Tibial artery (tissue), 4 donors: ENCODE data around the gene SPTB.
"Not testable (repeated sequence)": the region's sequence is repeated elsewhere in the genome, so short reads cannot be mapped to it uniquely, and the experiment has no call there.

Experiments used
- DNase-seq, 2 donors: peaks; one replicate each; pipeline ENCODE4 v3.0.0-alpha.2; 2019
- H3K27ac ChIP-seq, 2 donors: fragments of 200-600 bp; sonication (generic) in 1 of 2; 1 replicate in 1 of 2; 2 replicates in 1 of 2; pipeline ENCODE4 v1.5.1; 2018 to 2019; ENCODE audit warnings: mild to moderate bottlenecking in 1 of 2
- H3K27me3 ChIP-seq, 2 donors: fragments of 200-600 bp; sonication (generic) in 1 of 2; one replicate each; pipeline versions ENCODE4 v1.5.1 to v1.6.0; 2016 to 2019
- H3K36me3 ChIP-seq, 3 donors: fragments of 200-600 bp; sonication (generic) in 2 of 3; one replicate each; pipeline ENCODE4 v1.5.1; 2016 to 2019; ENCODE audit warnings: mild to moderate bottlenecking in 2 of 3
- H3K4me1 ChIP-seq, 4 donors: fragments of 200-600 bp; sonication (generic) in 2 of 4; 1 replicate in 3 of 4; 2 replicates in 1 of 4; pipeline ENCODE4 v1.5.1; 2016 to 2019
- H3K4me3 ChIP-seq, 2 donors: fragments of 200-600 bp; sonication (generic) in 1 of 2; 1 replicate in 1 of 2; 2 replicates in 1 of 2; pipeline ENCODE4 v1.5.1; 2018 to 2019; ENCODE audit warnings: mild to moderate bottlenecking in 2 of 2
- H3K9me3 ChIP-seq, 3 donors: fragments of 200-600 bp; sonication (generic) in 1 of 3; one replicate each; pipeline ENCODE4 v1.5.1; 2016 to 2019
- CTCF ChIP-seq, 2 experiments: fragments of 200-600 bp in 1 of 2; fragments of 450-650 bp in 1 of 2; IDR thresholded peaks; one replicate each; pipeline ENCODE4 v1.5.1; 2017 to 2019; ENCODE audit warnings: antibody characterized with exemption in 2 of 2, mild to moderate bottlenecking in 1 of 2, moderate library complexity in 1 of 2
- intact Hi-C: fragments of 100-400 bp; cut with DNase I; formaldehyde crosslinking; loops from one replicate; pipeline ENCODE4 v1.15.0; 2023; ENCODE audit warnings: low total_unique reads

Gene SPTB

DNA sequence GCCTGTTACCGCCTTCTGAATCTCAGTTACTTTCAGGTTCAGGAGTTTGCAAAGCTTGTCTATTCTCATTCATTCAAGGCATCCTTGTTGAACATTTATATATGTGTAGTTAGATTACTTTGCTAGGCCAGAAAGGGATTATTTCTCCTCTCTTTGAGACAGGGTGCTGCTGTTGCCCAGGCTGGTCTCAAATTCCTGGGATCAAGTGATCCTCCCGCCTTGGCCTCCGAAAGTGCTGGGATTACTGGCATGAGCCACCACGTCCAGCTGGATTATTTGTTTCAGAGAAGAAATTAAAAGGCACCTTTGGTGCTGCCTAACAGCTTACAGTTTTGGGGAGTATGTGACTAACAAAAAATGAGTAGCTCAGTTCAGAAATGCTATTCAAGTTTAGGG lies 35.3 kb upstream of the SPTB start:
- no peak for DNase-seq
- no peak for TF ChIP-seq CTCF (IDR thresholded peaks at IDR 0.05)
- H3K4me3 ChIP-seq, result peak overlapping the region; percentile 84 to 99
- H3K36me3 ChIP-seq, result peaks cover 0 to 5% (median 0%) of the 10 kb centered on the region in 3 donors
- H3K4me1 ChIP-seq, result peaks cover 0 to 55% (median 32%) of the 10 kb centered on the region in 4 donors
- intact Hi-C loops, result no loop called here
- H3K27me3 ChIP-seq, result no peaks in the 10 kb centered on the region
- no peaks in the 10 kb centered on the region for H3K9me3 ChIP-seq
- peak overlapping the region; percentile 95 to 99 for H3K27ac ChIP-seq

DNA sequence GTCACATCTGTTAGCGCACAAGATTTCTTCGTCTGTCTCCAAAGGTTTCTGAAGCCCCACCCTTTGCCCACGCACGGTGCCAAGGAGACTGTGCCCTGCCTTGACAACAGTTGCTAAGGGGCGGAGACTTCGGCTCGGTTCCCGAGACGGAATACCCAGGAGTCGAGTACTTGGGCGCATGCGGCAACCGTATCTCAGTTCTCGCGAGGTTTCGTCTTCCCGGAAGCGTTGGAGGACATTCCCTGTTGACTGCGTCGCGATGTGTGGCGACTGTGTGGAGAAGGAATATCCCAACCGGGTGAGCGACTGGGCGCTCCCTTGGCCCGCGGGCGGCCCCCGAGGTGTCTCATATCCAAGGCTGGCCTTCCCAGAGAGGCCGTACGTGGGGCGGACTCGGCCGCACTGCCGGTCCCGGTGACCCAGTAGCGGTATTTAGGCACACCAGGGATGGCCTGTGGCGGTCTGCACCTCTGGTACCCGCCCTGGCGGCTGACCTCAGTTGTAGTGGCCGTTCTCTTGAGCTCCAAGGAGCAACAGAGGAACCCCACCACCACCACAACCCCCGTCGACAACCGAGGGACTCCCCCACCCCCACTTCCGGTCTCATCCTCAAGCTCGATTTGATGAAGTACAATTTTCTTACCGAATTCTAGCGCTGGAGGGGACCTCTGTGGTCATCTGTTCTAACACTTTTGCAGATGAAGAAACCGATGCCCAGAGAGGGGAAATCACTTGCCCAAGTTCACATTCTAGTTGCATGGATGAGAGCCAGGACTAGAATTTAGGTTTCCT lies 34.7 kb upstream of the SPTB start, which contains the start of gene CHURC1:
CHURC1 (plus strand) TSS at position 219 of the 792 bp plus-strand sequence; CDS start at position 260, 41 bp downstream.
- DNase-seq, result peak; percentile 99
- intact Hi-C loops, result loop anchor here (5.0 kb wide), 1 partner anchor 73 kb away; the partner anchor contains the start of gene FNTB
- no peak for TF ChIP-seq CTCF (IDR thresholded peaks at IDR 0.05)
- H3K4me1 ChIP-seq, result peaks cover 0 to 49% (median 30%) of the 10 kb centered on the region in 4 donors
- H3K27me3 ChIP-seq, result no peaks in the 10 kb centered on the region
- H3K27ac ChIP-seq, result peak within 1 kb of the TSS; percentile 95 to 99
- H3K4me3 ChIP-seq, result peak within 1 kb of the TSS; percentile 84 to 99
- H3K9me3 ChIP-seq, result no peaks in the 10 kb centered on the region
- peaks cover 0 to 5% (median 0%) of the 10 kb centered on the region in 3 donors for H3K36me3 ChIP-seq

GRCh38 chr14:64913477-64913876 lies 33.8 kb upstream of the SPTB start:
- H3K4me3 ChIP-seq, result peak overlapping the region; percentile 84 to 99
- not testable (repeated sequence) for DNase-seq, H3K36me3 ChIP-seq, H3K27me3 ChIP-seq, H3K9me3 ChIP-seq
- H3K27ac ChIP-seq, result peak overlapping the region; percentile 95 to 99
- intact Hi-C loops, result loop anchor here (5.0 kb wide), 1 partner anchor 74 kb away; the partner anchor contains the start of gene FNTB
- peaks cover 0 to 40% (median 27%) of the 10 kb centered on the region in 4 donors for H3K4me1 ChIP-seq

DNA sequence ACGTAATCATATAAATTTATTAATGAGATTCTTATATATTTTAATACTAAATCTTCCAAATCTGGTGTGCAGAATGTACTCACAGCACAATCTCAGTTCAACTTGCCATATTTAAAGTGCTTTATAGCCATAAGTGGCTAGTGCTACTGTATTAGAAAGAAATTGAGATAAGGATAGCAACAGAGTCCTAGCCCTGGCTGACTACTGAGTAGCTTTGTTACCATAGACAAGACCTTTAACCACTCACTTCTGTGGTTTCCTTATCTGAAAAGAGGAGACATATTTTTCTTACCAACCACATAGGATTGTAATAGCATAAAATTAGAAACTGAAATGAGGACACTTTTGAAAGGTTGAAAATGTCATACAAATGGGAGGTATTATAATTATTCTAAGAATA lies 32.6 kb upstream of the SPTB start:
- H3K9me3 ChIP-seq, result no peaks in the 10 kb centered on the region
- H3K4me3 ChIP-seq, result no peak overlapping the region
- intact Hi-C loops, result loop anchor here (5.0 kb wide), 1 partner anchor 75 kb away; the partner anchor contains the start of gene FNTB
- H3K4me1 ChIP-seq, result peaks cover 0 to 27% (median 17%) of the 10 kb centered on the region in 4 donors
- peaks cover 0 to 5% (median 0%) of the 10 kb centered on the region in 3 donors for H3K36me3 ChIP-seq
- H3K27ac ChIP-seq, result no peak overlapping the region
- no peak for DNase-seq
- H3K27me3 ChIP-seq, result no peaks in the 10 kb centered on the region
- no peak for TF ChIP-seq CTCF (IDR thresholded peaks at IDR 0.05)

GRCh38 chr14:64910847-64911495 lies 31.3 kb upstream of the SPTB start:
- Histone ChIP-seq H3K4me1 (peaks cover 0 to 15% (median 11%) of the 10 kb centered on the region in 4 donors), H3K9me3 (no peaks in the 10 kb centered on the region), H3K4me3 (no peak overlapping the region), H3K27me3 (no peaks in the 10 kb centered on the region), H3K36me3 (no peaks in the 10 kb centered on the region), H3K27ac (no peak overlapping the region)
- intact Hi-C loops, result loop anchor here (5.0 kb wide), 1 partner anchor 76 kb away; the partner anchor contains the start of gene FNTB
- peak in 1 of 2 experiments; percentile 13 for TF ChIP-seq CTCF (IDR thresholded peaks at IDR 0.05)
- no peak for DNase-seq

- TF ChIP-seq CTCF (IDR thresholded peaks at IDR 0.05), result no peak
- intact Hi-C loops, result no loop called here
- Histone ChIP-seq H3K9me3 (no peaks in the 10 kb centered on the region), H3K27ac (no peak overlapping the region), H3K4me1 (no peaks in the 10 kb centered on the region), H3K4me3 (no peak overlapping the region), H3K27me3 (no peaks in the 10 kb centered on the region), H3K36me3 (no peaks in the 10 kb centered on the region)
- no peak for DNase-seq
Measured at GRCh38 chr14:64906022-64906421, 26.3 kb upstream of the SPTB start.
